ENCODE measurements around the gene ARIH2. TPM values are rescaled to one million over a fixed set of nuclear protein-coding genes. Genes with fewer than 3 reads are reported as not detected.
A peak's percentile ranks its signal among the peaks of the same experiment; 100 is the strongest.

ARIH2 gene
- total RNA-seq, 2 donors from 2014 or later: 70.9 to 125 TPM

- no peaks in the 10 kb centered on the region for H3K9me3 ChIP-seq
- WGBS: 78% methylated on average over 24 of the region's 24 CpGs
- DNase-seq (ENCODE audit: low spot score): no peak
These were observed 95.4 kb downstream of the ARIH2 start for GRCh38 chr3:49013738-49014660.

GRCh38 chr3:49015072-49015471 is 96.4 kb downstream of the ARIH2 start:
- 71% methylated on average over 7 of the region's 8 CpGs for WGBS
- TF ChIP-seq POLR2A (IDR thresholded peaks at IDR 0.05) (no peak), POLR2AphosphoS5 (IDR thresholded peaks at IDR 0.05) (no peak), CTCF (IDR thresholded peaks at IDR 0.05) (no peak)
- H3K4me3 ChIP-seq: no peak overlapping the region
- H3K27me3 ChIP-seq (replicated peaks; ENCODE audit: insufficient read depth): no peaks in the 10 kb centered on the region
- H3K4me1 ChIP-seq (replicated peaks): peaks cover 3% of the 10 kb centered on the region
- H3K9me3 ChIP-seq: no peaks in the 10 kb centered on the region
- DNase-seq (ENCODE audit: low spot score): no peak
- intact Hi-C loops (cut with DNase I): no loop called here
- H3K36me3 ChIP-seq: peaks cover 12 to 16% of the 10 kb centered on the region in 2 donors
- H3K27ac ChIP-seq: no peak overlapping the region

More at GRCh38 chr3:49013738-49014660, 95.4 kb downstream of the ARIH2 start:
- peaks cover 12 to 16% of the 10 kb centered on the region in 2 donors for H3K36me3 ChIP-seq
- TF ChIP-seq POLR2AphosphoS5 (IDR thresholded peaks at IDR 0.05) (peak; percentile 6), POLR2A (IDR thresholded peaks at IDR 0.05) (no peak), CTCF (IDR thresholded peaks at IDR 0.05) (peak in 2 of 4 experiments; percentile 42 to 53)
- intact Hi-C loops (cut with DNase I): no loop called here
- H3K27me3 ChIP-seq (replicated peaks; ENCODE audit: insufficient read depth): no peaks in the 10 kb centered on the region
- no peak overlapping the region for H3K27ac ChIP-seq
- H3K4me1 ChIP-seq (replicated peaks): peaks cover 3% of the 10 kb centered on the region
- H3K4me3 ChIP-seq: no peak overlapping the region

GRCh38 chr3:49015765-49016164 is 97.1 kb downstream of the ARIH2 start:
- Histone ChIP-seq H3K4me3 (no peak overlapping the region), H3K27me3 (replicated peaks; ENCODE audit: insufficient read depth) (no peaks in the 10 kb centered on the region), H3K9me3 (no peaks in the 10 kb centered on the region), H3K27ac (no peak overlapping the region), H3K36me3 (peaks cover 12 to 16% of the 10 kb centered on the region in 2 donors), H3K4me1 (replicated peaks) (peaks cover 3% of the 10 kb centered on the region)
- 68% methylated on average over 6 of the region's 6 CpGs for WGBS
- intact Hi-C loops (cut with DNase I): no loop called here
- TF ChIP-seq CTCF (IDR thresholded peaks at IDR 0.05): no peak
- no peak for TF ChIP-seq POLR2A (IDR thresholded peaks at IDR 0.05)
- TF ChIP-seq POLR2AphosphoS5 (IDR thresholded peaks at IDR 0.05): no peak
- DNase-seq (ENCODE audit: low spot score): no peak

DNA sequence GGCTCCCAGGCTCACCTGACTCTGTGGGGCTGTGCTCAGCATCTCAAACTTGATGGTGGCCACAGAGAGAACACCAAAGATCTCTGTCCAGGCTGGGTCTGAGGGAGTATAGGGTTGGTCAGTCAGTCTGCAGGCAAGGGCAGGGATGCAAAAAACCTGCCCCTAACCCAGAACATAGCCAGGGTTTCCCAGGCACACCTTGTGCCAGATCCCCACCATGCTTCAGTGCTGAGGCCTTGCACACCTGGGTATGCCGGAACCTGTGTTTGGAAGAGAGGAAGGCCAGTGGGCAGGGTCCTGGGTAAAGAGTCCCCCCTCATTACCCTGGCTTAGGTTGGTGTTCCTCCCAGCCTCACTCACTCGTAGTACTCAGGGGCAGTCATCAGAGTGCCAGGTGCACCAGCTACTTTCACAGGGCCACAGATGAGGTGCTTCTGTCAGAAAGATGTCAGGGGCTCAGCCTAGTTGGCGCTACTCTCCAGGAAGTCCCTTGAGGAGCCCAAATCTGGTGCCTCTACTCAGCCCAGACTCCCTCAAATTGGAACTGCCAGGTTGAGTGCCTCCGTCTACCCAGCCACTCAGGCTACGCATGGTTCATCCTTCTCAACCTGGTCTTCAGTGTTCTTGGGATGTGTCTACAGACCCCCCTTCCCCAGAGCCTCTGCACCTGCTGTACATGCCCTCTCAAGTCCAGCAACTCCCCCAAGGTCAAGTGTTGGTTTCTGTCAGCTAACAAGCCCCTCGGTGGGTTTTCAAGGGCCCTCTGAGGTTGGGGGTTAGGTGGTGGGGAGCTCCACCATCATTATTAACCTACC is 98.0 kb downstream of the ARIH2 start:
- H3K4me3 ChIP-seq: no peak overlapping the region
- H3K27me3 ChIP-seq (replicated peaks; ENCODE audit: insufficient read depth): no peaks in the 10 kb centered on the region
- H3K9me3 ChIP-seq: no peaks in the 10 kb centered on the region
- H3K4me1 ChIP-seq (replicated peaks): peaks cover 3% of the 10 kb centered on the region
- DNase-seq (ENCODE audit: low spot score): no peak
- no peak for TF ChIP-seq CTCF (IDR thresholded peaks at IDR 0.05)
- TF ChIP-seq POLR2A (IDR thresholded peaks at IDR 0.05): no peak
- no peak for TF ChIP-seq POLR2AphosphoS5 (IDR thresholded peaks at IDR 0.05)
- H3K36me3 ChIP-seq: peaks cover 12 to 16% of the 10 kb centered on the region in 2 donors
- intact Hi-C loops (cut with DNase I): no loop called here
- 87% methylated on average over 6 of the region's 6 CpGs for WGBS
- no peak overlapping the region for H3K27ac ChIP-seq
